HG03066 (cell line): ENCODE measurements around the gene SNX9.

ENCODE experiments used
- ATAC-seq: cut with Tn5 transposase; IDR thresholded peaks from one replicate; pipeline ENCODE4 v1.9.1; 2021; ENCODE audit warnings: low read depth; ENCODE audit not compliant: unreplicated experiment

The SNX9 gene

GRCh38 chr6:157985378-157986155 is 162.5 kb downstream of the SNX9 start:
- ATAC-seq, result no peak

- no peak for ATAC-seq
Observed at GRCh38 chr6:157987788-157988699, 165.0 kb downstream of the SNX9 start.

- no peak for ATAC-seq
Observed at GRCh38 chr6:157988700-157989063, 165.6 kb downstream of the SNX9 start.

- no peak for ATAC-seq
Observed at GRCh38 chr6:157989541-157990289, 166.7 kb downstream of the SNX9 start.

GRCh38 chr6:157990321-157991066 is 167.4 kb downstream of the SNX9 start:
- no peak for ATAC-seq

GRCh38 chr6:157991067-157991432 is 168.0 kb downstream of the SNX9 start:
- ATAC-seq, result no peak

- no peak for ATAC-seq
Observed at GRCh38 chr6:157993076-157993475, 170.0 kb downstream of the SNX9 start.

- no peak for ATAC-seq
Observed at GRCh38 chr6:157994125-157994795, 171.2 kb downstream of the SNX9 start.
